ENCODE measurements around the gene MEAK7. TPM values are rescaled to one million over a fixed set of nuclear protein-coding genes. Genes with fewer than 3 reads are reported as not detected.
A peak's percentile ranks its signal among the peaks of the same experiment; 100 is the strongest.

MEAK7 gene
- 12.8 TPM for total RNA-seq

GRCh38 chr16:84504420-84505248, at the start of gene MEAK7:
MEAK7 (minus strand) TSS chr16:84504659; CDS start chr16:84498086, 6,573 bp downstream.
- peak; percentile 99 for DNase-seq

GRCh38 chr16:84553873-84554399, 49.5 kb upstream of the MEAK7 start:
- DNase-seq = no peak

GRCh38 chr16:84552135-84552534, 47.7 kb upstream of the MEAK7 start:
- DNase-seq = no peak

GRCh38 chr16:84550096-84550495, 45.6 kb upstream of the MEAK7 start:
- DNase-seq = no peak

GRCh38 chr16:84548971-84549844, 44.7 kb upstream of the MEAK7 start:
- no peak for DNase-seq

GRCh38 chr16:84548508-84548907, 44.0 kb upstream of the MEAK7 start:
- no peak for DNase-seq

GRCh38 chr16:84547546-84548061, 43.1 kb upstream of the MEAK7 start:
- no peak for DNase-seq

GRCh38 chr16:84546669-84547545, 42.4 kb upstream of the MEAK7 start:
- DNase-seq = no peak

GRCh38 chr16:84545114-84545737, 40.8 kb upstream of the MEAK7 start:
- no peak for DNase-seq

- peak; percentile 46 for DNase-seq
These were observed 39.7 kb upstream of the MEAK7 start for GRCh38 chr16:84544031-84544773.

GRCh38 chr16:84543253-84543652, 38.8 kb upstream of the MEAK7 start:
- DNase-seq = no peak

GRCh38 chr16:84541999-84542817, 37.7 kb upstream of the MEAK7 start:
- no peak for DNase-seq

GRCh38 chr16:84540194-84540593, 35.7 kb upstream of the MEAK7 start:
- DNase-seq = no peak

- no peak for DNase-seq
These were observed 33.9 kb upstream of the MEAK7 start for GRCh38 chr16:84538222-84538840.

- DNase-seq = no peak
These were observed 33.2 kb upstream of the MEAK7 start for GRCh38 chr16:84537491-84538151.

- DNase-seq = no peak
These were observed 31.4 kb upstream of the MEAK7 start for GRCh38 chr16:84535851-84536250.

GRCh38 chr16:84535408-84535807, 30.9 kb upstream of the MEAK7 start:
- no peak for DNase-seq

- no peak for DNase-seq
These were observed 30.4 kb upstream of the MEAK7 start for GRCh38 chr16:84534815-84535214.
